SK-N-SH (cell line): ENCODE results near the gene DNAJC17. TPM values are rescaled to one million over a fixed set of nuclear protein-coding genes. Genes with fewer than 3 reads are reported as not detected.
A peak's percentile ranks its signal among the peaks of the same experiment; 100 is the strongest.

Source experiments
- CTCF ChIA-PET: fragments of 300-600, 350-600 bp; formaldehyde crosslinking; extraction: SDS; loops from one replicate; lab custom pipeline; 2021; lab: Yijun Ruan, JAX
- POLR2A ChIA-PET: fragments of 350-600 bp; sonication (Branson Sonifier 250); formaldehyde crosslinking; extraction: SDS; loops from one replicate; lab custom pipeline; 2020; ENCODE audit warnings: antibody characterized with exemption, inconsistent platforms; lab: Yijun Ruan, JAX
- DNase-seq: peaks from one replicate; pipeline ENCODE4 v3.0.0; 2012
- H2AFZ ChIP-seq: fragments of 200-600 bp; sonication (generic); 2 replicates; pipeline ENCODE4 v1.8.1; 2016; ENCODE audit warnings: antibody characterized with exemption, mild to moderate bottlenecking, low read depth
- H3F3A ChIP-seq: fragments of 200-600 bp; sonication (generic); replicated peaks from 2 replicates; pipeline ENCODE3; 2016; ENCODE audit warnings: antibody characterized with exemption, mild to moderate bottlenecking; ENCODE audit not compliant: insufficient read depth
- H3K27ac ChIP-seq, 2 experiments: fragments of 200-500 bp in 1 of 2; fragments of 200-600 bp in 1 of 2; sonication (Bioruptor generic) in 1 of 2; sonication (generic), shearing (Covaris generic) in 1 of 2; 2 replicates each; pipeline versions ENCODE4 v1.5.1 to v1.6.1; 2014 to 2016; ENCODE audit warnings: low read depth in 2 of 2, inconsistent platforms in 1 of 2, low read length in 1 of 2, mild to moderate bottlenecking in 1 of 2, mixed read lengths in 1 of 2
- H3K27me3 ChIP-seq: fragments of 200-600 bp; sonication (generic), shearing (Covaris generic); 2 replicates; pipeline ENCODE4 v1.6.1; 2016; ENCODE audit warnings: mixed run types; ENCODE audit not compliant: insufficient read depth
- H3K36me3 ChIP-seq, 2 experiments: fragments of 200-500 bp in 1 of 2; fragments of 200-600 bp in 1 of 2; sonication (Bioruptor generic) in 1 of 2; sonication (generic) in 1 of 2; replicated peaks in 1 of 2; 2 replicates each; pipeline versions ENCODE3 to v1.5.1; 2014 to 2016; ENCODE audit warnings: low read length in 1 of 2, mild to moderate bottlenecking in 1 of 2; ENCODE audit not compliant: insufficient read depth in 2 of 2, control insufficient read depth in 1 of 2
- H3K4me1 ChIP-seq, 2 experiments: fragments of 200-500 bp in 1 of 2; fragments of 200-600 bp in 1 of 2; sonication (Bioruptor generic) in 1 of 2; sonication (generic), shearing (Covaris generic) in 1 of 2; 2 replicates each; pipeline versions ENCODE4 v1.5.1 to v1.6.1; 2014 to 2016; ENCODE audit warnings: low read depth in 1 of 2, low read length in 1 of 2, mixed run types in 1 of 2; ENCODE audit not compliant: insufficient read depth in 2 of 2, control insufficient read depth in 1 of 2
- H3K4me2 ChIP-seq: fragments of 200-600 bp; sonication (generic), shearing (Covaris generic); 2 replicates; pipeline ENCODE4 v1.6.1; 2017; ENCODE audit warnings: mixed run types
- H3K4me3 ChIP-seq, 2 experiments: fragments of 200-500 bp in 1 of 2; fragments of 200-600 bp in 1 of 2; sonication (Bioruptor generic) in 1 of 2; sonication (generic), shearing (Covaris generic) in 1 of 2; 2 replicates each; pipeline versions ENCODE4 v1.5.1 to v1.8.1; 2014 to 2016; ENCODE audit warnings: low read depth in 2 of 2, inconsistent platforms in 1 of 2, low read length in 1 of 2, mild to moderate bottlenecking in 1 of 2, mixed read lengths in 1 of 2, moderate library complexity in 1 of 2
- H3K79me2 ChIP-seq: fragments of 200-600 bp; sonication (generic); 2 replicates; pipeline ENCODE4 v1.8.1; 2017; ENCODE audit warnings: mild to moderate bottlenecking; ENCODE audit not compliant: insufficient read depth
- H3K9ac ChIP-seq: fragments of 200-600 bp; sonication (generic); 2 replicates; pipeline ENCODE4 v1.6.1; 2017; ENCODE audit warnings: mixed run types
- H3K9me2 ChIP-seq: fragments of 200-600 bp; sonication (generic); 2 replicates; pipeline ENCODE4 v1.6.1; 2017; ENCODE audit warnings: mixed run types
- H3K9me3 ChIP-seq: fragments of 200-600 bp; sonication (generic); 2 replicates; pipeline ENCODE4 v1.6.1; 2017; ENCODE audit warnings: mixed run types, mild to moderate bottlenecking, moderate library complexity
- H4K20me1 ChIP-seq: fragments of 200-600 bp; sonication (generic); 2 replicates; pipeline ENCODE4 v1.6.1; 2017; ENCODE audit warnings: mild to moderate bottlenecking, mixed run types; ENCODE audit not compliant: insufficient read depth
- FOSL2 ChIP-seq: IDR thresholded peaks from 2 replicates; pipeline ENCODE4 v1.4.0; 2012; ENCODE audit warnings: low read depth, mild to moderate bottlenecking, moderate library complexity, borderline replicate concordance
- IRF3 ChIP-seq: fragments of 150-350 bp; IDR thresholded peaks from 2 replicates; pipeline ENCODE4 v1.6.1; 2016; ENCODE audit warnings: mild to moderate bottlenecking, low read depth, low read length
- MEF2A ChIP-seq: IDR thresholded peaks from 2 replicates; pipeline ENCODE4 v1.4.0; 2012; ENCODE audit warnings: low read depth, borderline replicate concordance
- PBX3 ChIP-seq: IDR thresholded peaks from 2 replicates; pipeline ENCODE4; 2012
- REST ChIP-seq: IDR thresholded peaks from 2 replicates; pipeline ENCODE4 v1.6.1; 2012; ENCODE audit warnings: mild to moderate bottlenecking, low read depth, low read length, moderate library complexity
- RXRA ChIP-seq: IDR thresholded peaks from 2 replicates; pipeline ENCODE4 v1.4.0; 2012; ENCODE audit warnings: low read depth, mild to moderate bottlenecking, borderline replicate concordance
- SMC3 ChIP-seq: IDR thresholded peaks from 2 replicates; pipeline ENCODE4 v1.6.1; 2012; ENCODE audit warnings: low read depth, low read length, improper control_type of control experiment
- WGBS: methylation state at CpG from one replicate; pipeline ENCODE4 v1.1.6; 2017; ENCODE audit warnings: low lambda C conversion rate; 5-methylcytosine and 5-hydroxymethylcytosine counted together
- polyA plus RNA-seq, 3 experiments: library from polyadenylated mRNA; depleted of rRNA; stranded (reverse); fragments of >200 nt; gene quantifications; 2 replicates each; pipeline ENCODE4 v1.2.3, GENCODE V29; 2012

DNAJC17 gene
- polyA plus RNA-seq, 1 of the 3 experiments (the other 2 are of a cell fraction): 61.6 TPM

GRCh38 chr15:40815042-40815698 lies 7.9 kb upstream of the DNAJC17 start:
- no peak for TF ChIP-seq IRF3
- no peak for TF ChIP-seq PBX3
- TF ChIP-seq SMC3: no peak
- TF ChIP-seq RXRA: no peak
- no peak for TF ChIP-seq REST
- 91% methylated on average over 4 of the region's 4 CpGs for WGBS
- POLR2A ChIA-PET: no interaction called here

GRCh38 chr15:40812721-40813425 lies 5.6 kb upstream of the DNAJC17 start:
- Histone ChIP-seq H3K27ac (no peak overlapping the region), H3K4me3 (no peak overlapping the region), H3K36me3 (peaks cover 10 to 41% of the 10 kb centered on the region in 2 experiments), H4K20me1 (no peaks in the 10 kb centered on the region), H3K9ac (no peak overlapping the region), H3K9me3 (no peaks in the 10 kb centered on the region), H3F3A (no peaks in the 10 kb centered on the region), H3K4me1 (peaks cover 0 to 14% of the 10 kb centered on the region in 2 experiments; a peak in 1 of 4 replicates), H3K9me2 (no peaks in the 10 kb centered on the region), H3K4me2 (no peak overlapping the region), H3K79me2 (peaks cover 11% of the 10 kb centered on the region; the same call in 1 of the 2 replicates), H3K27me3 (no peaks in the 10 kb centered on the region), H2AFZ (no peak overlapping the region)
- DNase-seq: no peak
- ChIA-PET POLR2A (no interaction called here), CTCF (interaction anchor here (1.3 to 2.9 kb wide), 2 partner anchors 46 to 81 kb away, joined by 4 to 10 read pairs; partner anchors contain the start of gene VPS18)
- WGBS: 95% methylated on average over 12 of the region's 12 CpGs
- no peak for TF ChIP-seq MEF2A
- TF ChIP-seq FOSL2: no peak
- TF ChIP-seq SMC3: no peak

More at GRCh38 chr15:40815042-40815698, 7.9 kb upstream of the DNAJC17 start:
- Histone ChIP-seq H3K9me2 (no peaks in the 10 kb centered on the region), H3F3A (no peaks in the 10 kb centered on the region), H3K27ac (0 out of 4 replicates have a peak overlapping the region, but pooled peaks of 1 of the 2 experiments have one; percentile 13), H3K9me3 (no peaks in the 10 kb centered on the region), H3K4me3 (no peak overlapping the region), H3K4me1 (peaks cover 0 to 5% of the 10 kb centered on the region in 2 experiments; a peak in 1 of 4 replicates), H4K20me1 (no peaks in the 10 kb centered on the region), H3K36me3 (peaks cover 10 to 34% of the 10 kb centered on the region in 2 experiments), H3K27me3 (no peaks in the 10 kb centered on the region), H3K9ac (no peak overlapping the region), H3K79me2 (no peaks in the 10 kb centered on the region), H2AFZ (no peak overlapping the region), H3K4me2 (no peak overlapping the region)
- CTCF ChIA-PET: interaction anchor here (1.2 to 2.9 kb wide), 5 partner anchors 42 to 79 kb away, joined by 3 to 10 read pairs (median 6); partner anchors contain the start of gene VPS18
- DNase-seq: no peak
